Type B pancreatic cell (in vitro differentiated cells): ENCODE data around the gene EXPH5. TPM values are rescaled to one million over a fixed set of nuclear protein-coding genes. Genes with fewer than 3 reads are reported as not detected.

Source experiments
- DNase-seq: peaks from one replicate; pipeline ENCODE4 v3.0.0; 2021; ENCODE audit warnings: mixed read lengths; ENCODE audit not compliant: unreplicated experiment; ENCODE audit errors: extremely low spot score
- H3K27ac Mint-ChIP-seq: 2 replicates; pipeline ENCODE4 v1.8.0; 2021; ENCODE audit warnings: mild to moderate bottlenecking, mixed read lengths
- H3K27me3 Mint-ChIP-seq: 2 replicates; pipeline ENCODE4 v1.8.0; 2021; ENCODE audit warnings: mixed read lengths
- H3K36me3 Mint-ChIP-seq: 2 replicates; pipeline ENCODE4 v1.8.0; 2021; ENCODE audit warnings: mixed read lengths
- H3K4me1 Mint-ChIP-seq: one replicate; pipeline ENCODE4 v1.8.0; 2021; ENCODE audit warnings: mixed read lengths; ENCODE audit not compliant: unreplicated experiment
- H3K4me3 Mint-ChIP-seq: 2 replicates; pipeline ENCODE4 v1.8.0; 2021; ENCODE audit warnings: mild to moderate bottlenecking, mixed read lengths
- H3K9me3 Mint-ChIP-seq: 2 replicates; pipeline ENCODE4 v1.8.0; 2021; ENCODE audit warnings: mixed read lengths
- total RNA-seq: library from RNA; stranded (reverse); gene quantifications from 2 replicates; pipeline ENCODE4 v1.2.1, GENCODE V29; 2021; ENCODE audit warnings: low replicate concordance
- TF ChIP-seq, protein P1 (sequence below): fragments of 200-600 bp; sonication (generic); conservative IDR thresholded peaks from 2 replicates; pipeline ENCODE4 v1.5.0; 2021; ENCODE audit warnings: antibody characterized with exemption, mild to moderate bottlenecking

Gene EXPH5
- total RNA-seq, 1 donor from 2014 or later, result 15.2 TPM

DNA sequence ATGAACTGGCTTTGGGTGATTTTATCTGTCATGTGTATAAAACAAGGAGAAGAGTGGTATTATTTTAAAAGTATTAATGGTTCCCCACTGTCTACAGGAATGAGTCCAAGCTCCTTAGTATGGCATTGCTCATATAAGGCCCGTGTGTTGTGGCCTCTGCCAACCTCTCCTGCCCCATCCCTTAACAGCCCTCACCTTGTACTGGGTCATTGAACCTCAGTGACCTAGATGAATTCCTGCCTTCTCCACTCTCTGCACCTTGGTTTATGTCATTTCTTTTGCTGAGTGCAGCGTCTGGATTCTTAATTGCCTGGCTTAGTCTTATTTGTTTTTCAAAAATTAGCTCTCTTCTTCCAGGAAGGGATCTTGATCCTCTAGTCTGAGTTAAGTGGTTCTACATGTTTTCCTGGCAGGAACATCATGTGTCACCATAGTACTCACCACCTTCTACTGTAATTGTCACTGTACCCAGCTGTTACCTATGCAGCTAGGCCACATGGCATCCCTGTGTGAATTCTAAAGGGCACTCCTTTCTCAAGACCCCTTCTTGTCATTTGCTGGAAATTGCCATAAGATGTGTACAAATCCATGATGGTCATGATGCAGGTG, 59.2 kb downstream of the EXPH5 start:
- Mint-ChIP-seq H3K4me3 (no peak overlapping the region), H3K27me3 (no peaks in the 10 kb centered on the region), H3K9me3 (no peaks in the 10 kb centered on the region), H3K27ac (no peak overlapping the region), H3K36me3 (peaks cover 6% of the 10 kb centered on the region), H3K4me1 (peaks cover 25% of the 10 kb centered on the region)
- TF ChIP-seq, protein P1, sequence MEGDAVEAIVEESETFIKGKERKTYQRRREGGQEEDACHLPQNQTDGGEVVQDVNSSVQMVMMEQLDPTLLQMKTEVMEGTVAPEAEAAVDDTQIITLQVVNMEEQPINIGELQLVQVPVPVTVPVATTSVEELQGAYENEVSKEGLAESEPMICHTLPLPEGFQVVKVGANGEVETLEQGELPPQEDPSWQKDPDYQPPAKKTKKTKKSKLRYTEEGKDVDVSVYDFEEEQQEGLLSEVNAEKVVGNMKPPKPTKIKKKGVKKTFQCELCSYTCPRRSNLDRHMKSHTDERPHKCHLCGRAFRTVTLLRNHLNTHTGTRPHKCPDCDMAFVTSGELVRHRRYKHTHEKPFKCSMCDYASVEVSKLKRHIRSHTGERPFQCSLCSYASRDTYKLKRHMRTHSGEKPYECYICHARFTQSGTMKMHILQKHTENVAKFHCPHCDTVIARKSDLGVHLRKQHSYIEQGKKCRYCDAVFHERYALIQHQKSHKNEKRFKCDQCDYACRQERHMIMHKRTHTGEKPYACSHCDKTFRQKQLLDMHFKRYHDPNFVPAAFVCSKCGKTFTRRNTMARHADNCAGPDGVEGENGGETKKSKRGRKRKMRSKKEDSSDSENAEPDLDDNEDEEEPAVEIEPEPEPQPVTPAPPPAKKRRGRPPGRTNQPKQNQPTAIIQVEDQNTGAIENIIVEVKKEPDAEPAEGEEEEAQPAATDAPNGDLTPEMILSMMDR, result no peak
- DNase-seq, result no peak

DNA sequence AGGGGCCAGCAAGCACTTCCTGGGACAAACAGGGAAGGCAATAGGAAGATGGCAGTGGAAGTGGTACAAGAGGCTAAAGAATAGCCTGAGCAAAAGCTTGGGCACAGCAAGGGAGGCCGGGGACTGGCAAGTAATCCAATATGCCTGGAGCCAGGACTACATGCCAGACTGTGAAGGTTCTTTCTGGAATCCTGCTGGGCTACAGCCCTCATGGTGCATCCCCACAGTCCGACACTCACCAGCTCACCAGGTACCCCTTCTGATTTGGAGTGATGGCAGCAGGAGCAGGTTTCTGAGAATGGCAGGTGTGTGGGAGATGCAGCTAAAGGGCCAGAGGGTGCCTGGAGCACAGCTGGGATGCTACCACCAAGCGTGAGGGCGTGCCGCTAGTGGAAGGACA, 63.1 kb downstream of the EXPH5 start:
- Mint-ChIP-seq H3K4me1 (peaks cover 3% of the 10 kb centered on the region), H3K36me3 (peaks cover 11% of the 10 kb centered on the region), H3K27ac (no peak overlapping the region), H3K9me3 (no peaks in the 10 kb centered on the region), H3K27me3 (no peaks in the 10 kb centered on the region), H3K4me3 (no peak overlapping the region)
- TF ChIP-seq, protein P1, result no peak
- no peak for DNase-seq

- Mint-ChIP-seq H3K36me3 (peaks cover 13% of the 10 kb centered on the region), H3K9me3 (no peaks in the 10 kb centered on the region), H3K27me3 (no peaks in the 10 kb centered on the region), H3K4me3 (no peak overlapping the region), H3K4me1 (peaks cover 4% of the 10 kb centered on the region), H3K27ac (no peak overlapping the region)
- DNase-seq, result no peak
- TF ChIP-seq, protein P1, result no peak
These were observed 66.2 kb downstream of the EXPH5 start for GRCh38 chr11:108527382-108527781.

- Mint-ChIP-seq H3K9me3 (no peaks in the 10 kb centered on the region), H3K27me3 (no peaks in the 10 kb centered on the region)
These were observed 68.4 kb downstream of the EXPH5 start for GRCh38 chr11:108525161-108525560.

DNA sequence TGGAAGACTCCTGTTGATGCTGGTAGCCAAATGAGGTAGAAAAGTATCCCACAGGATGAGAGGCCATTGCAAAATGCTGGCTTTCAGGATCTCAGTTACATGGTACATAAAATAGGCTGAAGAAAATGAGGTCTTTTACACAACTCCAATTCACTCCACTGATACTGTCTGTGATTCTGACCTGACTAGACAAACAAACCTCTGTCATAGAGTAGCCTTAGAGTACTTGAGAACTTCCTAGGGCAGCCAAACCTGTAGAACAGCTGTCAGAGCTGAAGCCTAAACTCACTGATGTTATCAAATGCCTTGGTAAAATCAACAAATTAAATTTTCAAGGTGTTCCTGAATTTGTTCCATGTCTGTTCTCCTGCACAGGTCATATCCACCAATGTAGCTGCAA, 69.1 kb downstream of the EXPH5 start:
- Mint-ChIP-seq H3K27me3 (no peaks in the 10 kb centered on the region), H3K4me1 (peaks cover 4% of the 10 kb centered on the region), H3K27ac (peak overlapping the region; percentile 61), H3K4me3 (no peak overlapping the region), H3K9me3 (no peaks in the 10 kb centered on the region), H3K36me3 (peaks cover 18% of the 10 kb centered on the region)
- TF ChIP-seq, protein P1, result no peak
- no peak for DNase-seq

More at GRCh38 chr11:108525161-108525560, 68.4 kb downstream of the EXPH5 start:
- TF ChIP-seq, protein P1, result no peak
- no peak overlapping the region for H3K4me3 Mint-ChIP-seq
- H3K27ac Mint-ChIP-seq, result no peak overlapping the region
- no peak for DNase-seq
- H3K4me1 Mint-ChIP-seq, result peaks cover 4% of the 10 kb centered on the region
- H3K36me3 Mint-ChIP-seq, result peaks cover 18% of the 10 kb centered on the region
